ENCODE data around the gene OR52K2.
"Not testable (repeated sequence)": the region's sequence is repeated elsewhere in the genome, so short reads cannot be mapped to it uniquely, and the experiment has no call there.

The OR52K2 gene

GRCh38 chr11:4448995-4449394 lies at the start of gene OR52K2:
Gene OR52K2 (plus strand): TSS chr11:4449295. CDS start chr11:4449340, 45 bp downstream.
- no peak within 1 kb of the TSS for H3K4me3 ChIP-seq (ENCODE audit: low read depth, low read length)
- no peaks in the 10 kb centered on the region for H3K36me3 ChIP-seq (ENCODE audit: control insufficient read depth, insufficient read depth, low read length)
- no peak within 1 kb of the TSS for H3K27ac ChIP-seq (ENCODE audit: low read depth, low read length)
- H3K4me1 ChIP-seq (ENCODE audit: control insufficient read depth, insufficient read depth, low read length), result no peaks in the 10 kb centered on the region
- peaks cover 11% of the 10 kb centered on the region for H3K9me3 ChIP-seq (ENCODE audit: control insufficient read depth, insufficient read depth, low read depth, low read length)
- no peaks in the 10 kb centered on the region for H3K27me3 ChIP-seq (ENCODE audit: control insufficient read depth, insufficient read depth, low read length)
- no peak within 1 kb of the TSS for H3K9ac ChIP-seq (ENCODE audit: low read length)

GRCh38 chr11:4406206-4406605 lies 42.9 kb upstream of the OR52K2 start:
- not testable (repeated sequence) for H3K9ac ChIP-seq (ENCODE audit: low read length); H3K4me3 ChIP-seq (ENCODE audit: low read depth, low read length); H3K36me3 ChIP-seq (ENCODE audit: control insufficient read depth, insufficient read depth, low read length); H3K4me1 ChIP-seq (ENCODE audit: control insufficient read depth, insufficient read depth, low read length); H3K27ac ChIP-seq (ENCODE audit: low read depth, low read length); H3K27me3 ChIP-seq (ENCODE audit: control insufficient read depth, insufficient read depth, low read length); H3K9me3 ChIP-seq (ENCODE audit: control insufficient read depth, insufficient read depth, low read depth, low read length)

- no peaks in the 10 kb centered on the region for H3K27me3 ChIP-seq (ENCODE audit: control insufficient read depth, insufficient read depth, low read length)
- no peak overlapping the region for H3K9ac ChIP-seq (ENCODE audit: low read length)
- H3K4me1 ChIP-seq (ENCODE audit: control insufficient read depth, insufficient read depth, low read length), result no peaks in the 10 kb centered on the region
- no peaks in the 10 kb centered on the region for H3K36me3 ChIP-seq (ENCODE audit: control insufficient read depth, insufficient read depth, low read length)
- no peaks in the 10 kb centered on the region for H3K9me3 ChIP-seq (ENCODE audit: control insufficient read depth, insufficient read depth, low read depth, low read length)
- H3K4me3 ChIP-seq (ENCODE audit: low read depth, low read length), result no peak overlapping the region
- H3K27ac ChIP-seq (ENCODE audit: low read depth, low read length), result no peak overlapping the region
Measured at GRCh38 chr11:4416306-4416705, 32.8 kb upstream of the OR52K2 start.

GRCh38 chr11:4416816-4417215 lies 32.3 kb upstream of the OR52K2 start:
- Histone ChIP-seq H3K4me1 (ENCODE audit: control insufficient read depth, insufficient read depth, low read length) (no peaks in the 10 kb centered on the region), H3K4me3 (ENCODE audit: low read depth, low read length) (no peak overlapping the region), H3K36me3 (ENCODE audit: control insufficient read depth, insufficient read depth, low read length) (no peaks in the 10 kb centered on the region), H3K9me3 (ENCODE audit: control insufficient read depth, insufficient read depth, low read depth, low read length) (no peaks in the 10 kb centered on the region), H3K9ac (ENCODE audit: low read length) (no peak overlapping the region), H3K27ac (ENCODE audit: low read depth, low read length) (no peak overlapping the region), H3K27me3 (ENCODE audit: control insufficient read depth, insufficient read depth, low read length) (no peaks in the 10 kb centered on the region)

- H3K4me3 ChIP-seq (ENCODE audit: low read depth, low read length), result no peak overlapping the region
- H3K9me3 ChIP-seq (ENCODE audit: control insufficient read depth, insufficient read depth, low read depth, low read length), result no peaks in the 10 kb centered on the region
- no peak overlapping the region for H3K9ac ChIP-seq (ENCODE audit: low read length)
- no peaks in the 10 kb centered on the region for H3K27me3 ChIP-seq (ENCODE audit: control insufficient read depth, insufficient read depth, low read length)
- H3K4me1 ChIP-seq (ENCODE audit: control insufficient read depth, insufficient read depth, low read length), result no peaks in the 10 kb centered on the region
- H3K36me3 ChIP-seq (ENCODE audit: control insufficient read depth, insufficient read depth, low read length), result no peaks in the 10 kb centered on the region
- no peak overlapping the region for H3K27ac ChIP-seq (ENCODE audit: low read depth, low read length)
Measured at GRCh38 chr11:4418403-4418802, 30.7 kb upstream of the OR52K2 start.

- no peak overlapping the region for H3K9ac ChIP-seq (ENCODE audit: low read length)
- no peak overlapping the region for H3K4me3 ChIP-seq (ENCODE audit: low read depth, low read length)
- H3K27ac ChIP-seq (ENCODE audit: low read depth, low read length), result no peak overlapping the region
- no peaks in the 10 kb centered on the region for H3K36me3 ChIP-seq (ENCODE audit: control insufficient read depth, insufficient read depth, low read length)
- H3K27me3 ChIP-seq (ENCODE audit: control insufficient read depth, insufficient read depth, low read length), result no peaks in the 10 kb centered on the region
- H3K4me1 ChIP-seq (ENCODE audit: control insufficient read depth, insufficient read depth, low read length), result no peaks in the 10 kb centered on the region
- H3K9me3 ChIP-seq (ENCODE audit: control insufficient read depth, insufficient read depth, low read depth, low read length), result no peaks in the 10 kb centered on the region
Measured at GRCh38 chr11:4430051-4430450, 19.0 kb upstream of the OR52K2 start.

GRCh38 chr11:4433856-4434255 lies 15.2 kb upstream of the OR52K2 start:
- H3K4me3 ChIP-seq (ENCODE audit: low read depth, low read length), result no peak overlapping the region
- no peaks in the 10 kb centered on the region for H3K27me3 ChIP-seq (ENCODE audit: control insufficient read depth, insufficient read depth, low read length)
- no peaks in the 10 kb centered on the region for H3K4me1 ChIP-seq (ENCODE audit: control insufficient read depth, insufficient read depth, low read length)
- no peaks in the 10 kb centered on the region for H3K36me3 ChIP-seq (ENCODE audit: control insufficient read depth, insufficient read depth, low read length)
- H3K9ac ChIP-seq (ENCODE audit: low read length), result no peak overlapping the region
- no peaks in the 10 kb centered on the region for H3K9me3 ChIP-seq (ENCODE audit: control insufficient read depth, insufficient read depth, low read depth, low read length)
- no peak overlapping the region for H3K27ac ChIP-seq (ENCODE audit: low read depth, low read length)

GRCh38 chr11:4436411-4436810 lies 12.7 kb upstream of the OR52K2 start:
- no peaks in the 10 kb centered on the region for H3K36me3 ChIP-seq (ENCODE audit: control insufficient read depth, insufficient read depth, low read length)
- no peak overlapping the region for H3K27ac ChIP-seq (ENCODE audit: low read depth, low read length)
- no peaks in the 10 kb centered on the region for H3K27me3 ChIP-seq (ENCODE audit: control insufficient read depth, insufficient read depth, low read length)
- H3K4me1 ChIP-seq (ENCODE audit: control insufficient read depth, insufficient read depth, low read length), result no peaks in the 10 kb centered on the region
- no peak overlapping the region for H3K9ac ChIP-seq (ENCODE audit: low read length)
- H3K4me3 ChIP-seq (ENCODE audit: low read depth, low read length), result no peak overlapping the region
- no peaks in the 10 kb centered on the region for H3K9me3 ChIP-seq (ENCODE audit: control insufficient read depth, insufficient read depth, low read depth, low read length)

GRCh38 chr11:4441515-4441914 lies 7.6 kb upstream of the OR52K2 start:
- Histone ChIP-seq H3K9me3 (ENCODE audit: control insufficient read depth, insufficient read depth, low read depth, low read length) (no peaks in the 10 kb centered on the region), H3K4me3 (ENCODE audit: low read depth, low read length) (no peak overlapping the region)

GRCh38 chr11:4443232-4443891 lies 5.7 kb upstream of the OR52K2 start:
- H3K27me3 ChIP-seq (ENCODE audit: control insufficient read depth, insufficient read depth, low read length), result no peaks in the 10 kb centered on the region
- H3K4me1 ChIP-seq (ENCODE audit: control insufficient read depth, insufficient read depth, low read length), result peaks cover 5% of the 10 kb centered on the region
- no peaks in the 10 kb centered on the region for H3K36me3 ChIP-seq (ENCODE audit: control insufficient read depth, insufficient read depth, low read length)
- no peak overlapping the region for H3K9ac ChIP-seq (ENCODE audit: low read length)
- H3K27ac ChIP-seq (ENCODE audit: low read depth, low read length), result no peak overlapping the region
- H3K9me3 ChIP-seq (ENCODE audit: control insufficient read depth, insufficient read depth, low read depth, low read length), result no peaks in the 10 kb centered on the region
- no peak overlapping the region for H3K4me3 ChIP-seq (ENCODE audit: low read depth, low read length)

More at GRCh38 chr11:4441515-4441914, 7.6 kb upstream of the OR52K2 start:
- Histone ChIP-seq H3K4me1 (ENCODE audit: control insufficient read depth, insufficient read depth, low read length) (peaks cover 5% of the 10 kb centered on the region), H3K9ac (ENCODE audit: low read length) (no peak overlapping the region), H3K27ac (ENCODE audit: low read depth, low read length) (no peak overlapping the region), H3K36me3 (ENCODE audit: control insufficient read depth, insufficient read depth, low read length) (no peaks in the 10 kb centered on the region), H3K27me3 (ENCODE audit: control insufficient read depth, insufficient read depth, low read length) (no peaks in the 10 kb centered on the region)

GRCh38 chr11:4453118-4453517 lies 4.0 kb downstream of the OR52K2 start:
- no peaks in the 10 kb centered on the region for H3K36me3 ChIP-seq (ENCODE audit: control insufficient read depth, insufficient read depth, low read length)
- no peak overlapping the region for H3K4me3 ChIP-seq (ENCODE audit: low read depth, low read length)
- H3K9ac ChIP-seq (ENCODE audit: low read length), result no peak overlapping the region
- H3K9me3 ChIP-seq (ENCODE audit: control insufficient read depth, insufficient read depth, low read depth, low read length), result peaks cover 22% of the 10 kb centered on the region
- H3K4me1 ChIP-seq (ENCODE audit: control insufficient read depth, insufficient read depth, low read length), result no peaks in the 10 kb centered on the region
- H3K27me3 ChIP-seq (ENCODE audit: control insufficient read depth, insufficient read depth, low read length), result no peaks in the 10 kb centered on the region
- no peak overlapping the region for H3K27ac ChIP-seq (ENCODE audit: low read depth, low read length)

- Histone ChIP-seq H3K9ac (ENCODE audit: low read length) (no peak overlapping the region), H3K4me3 (ENCODE audit: low read depth, low read length) (no peak overlapping the region), H3K4me1 (ENCODE audit: control insufficient read depth, insufficient read depth, low read length) (no peaks in the 10 kb centered on the region), H3K9me3 (ENCODE audit: control insufficient read depth, insufficient read depth, low read depth, low read length) (peaks cover 22% of the 10 kb centered on the region), H3K27me3 (ENCODE audit: control insufficient read depth, insufficient read depth, low read length) (no peaks in the 10 kb centered on the region), H3K27ac (ENCODE audit: low read depth, low read length) (no peak overlapping the region), H3K36me3 (ENCODE audit: control insufficient read depth, insufficient read depth, low read length) (no peaks in the 10 kb centered on the region)
Measured at GRCh38 chr11:4454021-4454420, 4.9 kb downstream of the OR52K2 start.
